Glutamatergic neuron (in vitro differentiated cells): ENCODE measurements around the gene DNAJB2. TPM values are rescaled to one million over a fixed set of nuclear protein-coding genes. Genes with fewer than 3 reads are reported as not detected.

Experiments used
- DNase-seq: peaks from one replicate; pipeline ENCODE4 v3.0.0; 2022
- H3K27ac Mint-ChIP-seq: one replicate; pipeline ENCODE4 v1.8.0; 2020; ENCODE audit warnings: mild to moderate bottlenecking, mixed read lengths, inconsistent platforms; ENCODE audit not compliant: unreplicated experiment
- H3K27me3 Mint-ChIP-seq: one replicate; pipeline ENCODE4 v1.8.0; 2020; ENCODE audit warnings: mild to moderate bottlenecking, moderate library complexity, mixed read lengths, inconsistent platforms; ENCODE audit not compliant: unreplicated experiment
- H3K36me3 Mint-ChIP-seq: one replicate; pipeline ENCODE4 v1.8.0; 2020; ENCODE audit warnings: mild to moderate bottlenecking, mixed read lengths, inconsistent platforms; ENCODE audit not compliant: unreplicated experiment
- H3K4me1 Mint-ChIP-seq: one replicate; pipeline ENCODE4 v1.8.0; 2020; ENCODE audit warnings: mild to moderate bottlenecking, low read depth, mixed read lengths, inconsistent platforms; ENCODE audit not compliant: unreplicated experiment
- H3K4me3 Mint-ChIP-seq: one replicate; pipeline ENCODE4 v1.8.0; 2020; ENCODE audit warnings: mild to moderate bottlenecking, mixed read lengths, inconsistent platforms; ENCODE audit not compliant: unreplicated experiment
- H3K9me3 Mint-ChIP-seq: one replicate; pipeline ENCODE4 v1.8.0; 2020; ENCODE audit warnings: mild to moderate bottlenecking, moderate library complexity, mixed read lengths, inconsistent platforms; ENCODE audit not compliant: unreplicated experiment
- total RNA-seq: library from RNA; stranded (reverse); fragmentation: NEBNext Ultra II Directional; extraction: Animal tissue kit (Norgen Biotek cat#: 25700); gene quantifications from one replicate; pipeline ENCODE4 v1.2.1, GENCODE V29; 2021; ENCODE audit not compliant: unreplicated experiment
- TF ChIP-seq, protein P1 (sequence below): fragments of 200-600 bp; sonication (generic); IDR thresholded peaks from one replicate; pipeline ENCODE4 v1.5.0; 2021; ENCODE audit not compliant: partially characterized antibody, unreplicated experiment

Gene DNAJB2
- total RNA-seq, 1 donor from 2014 or later, result 124 TPM

DNA sequence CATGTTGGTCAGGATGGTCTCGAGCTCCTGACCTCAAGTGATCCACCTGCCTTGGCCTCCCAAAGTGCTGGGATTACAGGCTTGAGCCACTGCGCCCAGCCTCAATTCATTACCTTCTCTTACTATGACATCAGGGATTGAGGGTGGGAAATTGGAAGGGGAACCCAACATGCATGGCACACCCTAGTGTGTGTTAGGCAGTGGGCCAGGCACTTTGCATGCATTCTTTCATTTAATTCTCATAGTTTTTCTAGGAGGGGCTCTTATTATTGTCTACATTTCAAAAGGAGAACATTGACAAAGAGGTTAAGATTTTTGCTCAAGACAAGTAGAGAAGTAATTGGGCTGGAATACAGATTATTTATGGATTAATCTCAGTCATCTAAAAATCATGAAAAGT, 10.9 kb upstream of the DNAJB2 start:
- peaks cover 6% of the 10 kb centered on the region for H3K27me3 Mint-ChIP-seq

DNA sequence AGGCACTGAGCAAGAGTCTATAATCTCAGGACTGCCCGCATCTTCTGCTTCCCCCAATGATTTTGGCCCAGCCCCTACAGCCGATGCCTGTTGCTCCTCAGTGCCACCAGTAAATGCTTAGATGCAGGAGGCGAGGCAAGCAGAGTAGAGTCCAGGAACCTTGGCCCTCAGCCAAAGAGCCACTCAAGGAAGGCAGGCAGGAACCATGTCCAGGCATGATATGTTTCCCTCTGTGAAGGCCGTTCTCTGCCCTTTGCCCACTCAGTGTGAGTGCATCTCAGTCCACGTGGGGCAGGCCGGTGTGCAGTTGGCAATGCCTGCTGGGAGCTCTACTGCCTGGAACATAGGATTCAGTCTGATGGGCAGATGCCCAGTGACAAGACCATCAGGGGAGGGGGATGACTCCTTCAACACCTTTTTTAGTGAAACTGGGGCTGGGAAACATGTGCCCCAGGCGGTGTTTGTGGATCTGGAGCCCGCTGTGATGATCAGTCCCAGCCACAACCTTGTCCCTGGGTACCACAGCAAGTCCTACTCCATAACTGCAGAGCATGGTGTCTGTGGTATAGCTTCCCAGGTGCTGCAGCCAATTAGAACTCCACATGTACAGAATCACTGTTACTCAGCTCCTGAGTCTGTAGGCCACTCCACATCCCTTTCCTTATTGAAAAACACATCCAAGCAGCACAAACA, 9.7 kb upstream of the DNAJB2 start:
- DNase-seq, result no peak
- H3K9me3 Mint-ChIP-seq, result peaks cover 6% of the 10 kb centered on the region
- TF ChIP-seq, protein P1, sequence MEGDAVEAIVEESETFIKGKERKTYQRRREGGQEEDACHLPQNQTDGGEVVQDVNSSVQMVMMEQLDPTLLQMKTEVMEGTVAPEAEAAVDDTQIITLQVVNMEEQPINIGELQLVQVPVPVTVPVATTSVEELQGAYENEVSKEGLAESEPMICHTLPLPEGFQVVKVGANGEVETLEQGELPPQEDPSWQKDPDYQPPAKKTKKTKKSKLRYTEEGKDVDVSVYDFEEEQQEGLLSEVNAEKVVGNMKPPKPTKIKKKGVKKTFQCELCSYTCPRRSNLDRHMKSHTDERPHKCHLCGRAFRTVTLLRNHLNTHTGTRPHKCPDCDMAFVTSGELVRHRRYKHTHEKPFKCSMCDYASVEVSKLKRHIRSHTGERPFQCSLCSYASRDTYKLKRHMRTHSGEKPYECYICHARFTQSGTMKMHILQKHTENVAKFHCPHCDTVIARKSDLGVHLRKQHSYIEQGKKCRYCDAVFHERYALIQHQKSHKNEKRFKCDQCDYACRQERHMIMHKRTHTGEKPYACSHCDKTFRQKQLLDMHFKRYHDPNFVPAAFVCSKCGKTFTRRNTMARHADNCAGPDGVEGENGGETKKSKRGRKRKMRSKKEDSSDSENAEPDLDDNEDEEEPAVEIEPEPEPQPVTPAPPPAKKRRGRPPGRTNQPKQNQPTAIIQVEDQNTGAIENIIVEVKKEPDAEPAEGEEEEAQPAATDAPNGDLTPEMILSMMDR, result no peak
- no peaks in the 10 kb centered on the region for H3K4me1 Mint-ChIP-seq
- H3K27ac Mint-ChIP-seq, result no peak overlapping the region
- H3K36me3 Mint-ChIP-seq, result no peaks in the 10 kb centered on the region
- H3K4me3 Mint-ChIP-seq, result no peak overlapping the region
- H3K27me3 Mint-ChIP-seq, result peaks cover 8% of the 10 kb centered on the region

More for the DNA sequence above, 10.9 kb upstream of the DNAJB2 start:
- no peaks in the 10 kb centered on the region for H3K4me1 Mint-ChIP-seq
- peaks cover 4% of the 10 kb centered on the region for H3K9me3 Mint-ChIP-seq
- no peak overlapping the region for H3K27ac Mint-ChIP-seq
- no peak for DNase-seq
- TF ChIP-seq, protein P1, result no peak
- no peaks in the 10 kb centered on the region for H3K36me3 Mint-ChIP-seq
- H3K4me3 Mint-ChIP-seq, result no peak overlapping the region

DNA sequence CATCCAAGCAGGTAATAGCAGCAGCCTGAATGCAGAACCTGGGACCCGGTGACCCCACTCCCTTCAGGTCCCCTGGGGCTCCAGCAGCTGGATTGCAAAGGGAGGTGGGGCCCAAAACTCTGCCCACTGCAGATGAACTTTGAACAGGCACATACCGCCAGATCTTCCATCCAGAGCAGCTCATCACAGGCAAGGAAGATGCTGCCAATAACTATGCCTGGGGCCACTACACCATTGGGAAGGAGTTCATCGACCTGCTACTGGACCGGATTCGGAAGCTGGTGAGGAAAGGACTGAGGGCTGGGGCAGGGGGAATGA, 9.2 kb upstream of the DNAJB2 start:
- no peak for DNase-seq
- Mint-ChIP-seq H3K9me3 (peaks cover 11% of the 10 kb centered on the region), H3K4me3 (peak overlapping the region; percentile 11), H3K27ac (no peak overlapping the region), H3K36me3 (no peaks in the 10 kb centered on the region), H3K4me1 (peaks cover 4% of the 10 kb centered on the region), H3K27me3 (peaks cover 9% of the 10 kb centered on the region)
- TF ChIP-seq, protein P1, result no peak

DNA sequence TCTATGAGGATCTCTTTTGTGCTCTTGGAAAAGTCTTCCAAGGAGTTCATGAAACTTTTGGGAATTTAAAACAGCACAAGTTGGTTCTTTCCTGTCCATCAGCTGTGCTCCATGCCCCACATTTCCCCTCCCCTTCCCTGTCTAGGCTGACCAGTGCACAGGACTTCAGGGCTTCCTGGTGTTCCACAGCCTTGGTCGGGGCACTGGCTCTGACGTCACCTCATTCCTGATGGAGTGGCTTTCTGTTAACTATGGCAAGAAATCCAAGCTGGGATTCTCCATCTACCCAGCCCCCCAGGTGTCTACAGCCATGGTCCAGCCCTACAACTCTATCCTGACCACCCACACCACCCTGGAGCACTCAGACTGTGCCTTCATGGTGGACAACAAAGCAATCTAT, 8.1 kb upstream of the DNAJB2 start:
- no peak overlapping the region for H3K27ac Mint-ChIP-seq
- no peak for DNase-seq
- H3K4me1 Mint-ChIP-seq, result peaks cover 4% of the 10 kb centered on the region
- peaks cover 10% of the 10 kb centered on the region for H3K9me3 Mint-ChIP-seq
- TF ChIP-seq, protein P1, result no peak
- no peak overlapping the region for H3K4me3 Mint-ChIP-seq
- no peaks in the 10 kb centered on the region for H3K36me3 Mint-ChIP-seq
- peaks cover 9% of the 10 kb centered on the region for H3K27me3 Mint-ChIP-seq

DNA sequence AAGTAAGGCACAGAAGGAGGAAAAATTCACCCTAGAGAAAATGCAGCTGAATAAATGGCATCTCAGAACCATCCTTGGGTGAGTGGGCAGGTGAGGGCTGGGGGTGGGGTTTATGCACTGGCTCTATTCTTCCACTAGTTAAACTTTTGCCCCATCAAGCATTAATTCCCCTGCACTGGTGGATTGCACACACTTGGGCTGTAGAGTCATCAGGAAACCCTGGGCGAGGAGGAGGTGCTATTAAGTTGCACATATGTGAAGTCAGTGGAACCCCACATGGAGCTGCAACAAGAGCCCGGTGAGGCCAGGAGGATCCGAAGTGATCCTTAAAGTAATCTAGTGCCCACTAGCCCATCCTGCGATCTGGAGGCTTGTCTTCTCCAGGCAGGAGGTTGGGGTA, 6.8 kb upstream of the DNAJB2 start:
- TF ChIP-seq, protein P1, result no peak
- Mint-ChIP-seq H3K4me1 (peaks cover 7% of the 10 kb centered on the region), H3K9me3 (peaks cover 10% of the 10 kb centered on the region), H3K27me3 (peaks cover 9% of the 10 kb centered on the region), H3K4me3 (no peak overlapping the region), H3K36me3 (no peaks in the 10 kb centered on the region), H3K27ac (no peak overlapping the region)
- DNase-seq, result no peak
